GM18498 (cell line): ENCODE data around the gene CDKN2C.

ENCODE experiments used
- ATAC-seq: cut with Tn5 transposase; IDR thresholded peaks from one replicate; pipeline ENCODE4 v1.9.1; 2021; ENCODE audit warnings: mild to moderate bottlenecking, moderate library complexity; ENCODE audit not compliant: unreplicated experiment

The CDKN2C gene

GRCh38 chr1:51014878-51015277 is 44.8 kb downstream of the CDKN2C start:
- ATAC-seq, result no peak

GRCh38 chr1:51019811-51020210 is 49.8 kb downstream of the CDKN2C start:
- ATAC-seq, result no peak
